Iris pigment epithelial cell (primary cell): Measurements from ENCODE around the gene MRPL55.
A peak's percentile ranks its signal among the peaks of the same experiment; 100 is the strongest.

Experiments used
- DNase-seq: peaks from one replicate; pipeline ENCODE4 v3.0.0-alpha.2; 2011; ENCODE audit warnings: low read depth

MRPL55 gene

DNA sequence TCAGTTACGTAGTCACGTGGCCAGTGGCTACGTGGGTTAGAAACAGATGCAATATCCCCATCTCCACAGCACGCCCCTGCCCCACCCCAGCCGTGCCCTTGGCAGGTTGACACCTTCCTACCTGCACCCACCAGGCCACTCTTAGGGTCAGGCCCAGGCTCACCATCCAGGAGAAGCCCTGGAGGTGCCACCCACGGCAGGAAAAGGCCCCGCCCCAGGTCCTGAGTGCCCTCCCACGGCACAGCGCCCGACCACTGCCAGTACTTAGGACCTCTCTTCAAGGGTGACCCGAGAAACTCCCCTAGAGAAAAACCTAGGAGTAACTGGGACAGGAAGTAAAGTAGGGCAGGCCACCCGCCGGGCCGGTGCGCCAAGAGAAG, 7.5 kb downstream of the MRPL55 start:
- no peak for DNase-seq

- DNase-seq = no peak
Observed at GRCh38 chr1:228100822-228101613, 8.1 kb downstream of the MRPL55 start.

DNA sequence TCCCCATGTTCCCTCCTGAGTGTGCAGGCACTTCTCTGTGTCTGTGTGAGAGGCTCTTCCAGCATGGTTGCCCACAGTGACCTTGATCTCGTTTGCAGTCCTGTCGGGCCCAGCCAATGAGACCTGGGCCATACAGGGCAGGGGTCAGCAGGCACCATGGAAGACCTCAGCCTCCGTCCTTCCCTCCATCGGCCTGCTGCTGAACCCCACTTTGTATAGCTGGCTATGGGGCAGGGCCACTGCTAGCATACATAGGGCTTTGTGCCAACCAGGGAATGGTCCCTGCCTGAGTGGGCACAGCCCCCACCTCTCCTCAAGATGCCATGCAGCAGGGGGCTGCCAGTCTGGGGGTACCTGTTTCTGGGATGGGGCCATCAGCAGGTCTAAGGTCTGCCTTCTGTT, 9.8 kb downstream of the MRPL55 start:
- DNase-seq = no peak

- DNase-seq = no peak
Observed at GRCh38 chr1:228098323-228098931, 10.7 kb downstream of the MRPL55 start.

GRCh38 chr1:228097333-228098081, 11.6 kb downstream of the MRPL55 start:
- DNase-seq = no peak

DNA sequence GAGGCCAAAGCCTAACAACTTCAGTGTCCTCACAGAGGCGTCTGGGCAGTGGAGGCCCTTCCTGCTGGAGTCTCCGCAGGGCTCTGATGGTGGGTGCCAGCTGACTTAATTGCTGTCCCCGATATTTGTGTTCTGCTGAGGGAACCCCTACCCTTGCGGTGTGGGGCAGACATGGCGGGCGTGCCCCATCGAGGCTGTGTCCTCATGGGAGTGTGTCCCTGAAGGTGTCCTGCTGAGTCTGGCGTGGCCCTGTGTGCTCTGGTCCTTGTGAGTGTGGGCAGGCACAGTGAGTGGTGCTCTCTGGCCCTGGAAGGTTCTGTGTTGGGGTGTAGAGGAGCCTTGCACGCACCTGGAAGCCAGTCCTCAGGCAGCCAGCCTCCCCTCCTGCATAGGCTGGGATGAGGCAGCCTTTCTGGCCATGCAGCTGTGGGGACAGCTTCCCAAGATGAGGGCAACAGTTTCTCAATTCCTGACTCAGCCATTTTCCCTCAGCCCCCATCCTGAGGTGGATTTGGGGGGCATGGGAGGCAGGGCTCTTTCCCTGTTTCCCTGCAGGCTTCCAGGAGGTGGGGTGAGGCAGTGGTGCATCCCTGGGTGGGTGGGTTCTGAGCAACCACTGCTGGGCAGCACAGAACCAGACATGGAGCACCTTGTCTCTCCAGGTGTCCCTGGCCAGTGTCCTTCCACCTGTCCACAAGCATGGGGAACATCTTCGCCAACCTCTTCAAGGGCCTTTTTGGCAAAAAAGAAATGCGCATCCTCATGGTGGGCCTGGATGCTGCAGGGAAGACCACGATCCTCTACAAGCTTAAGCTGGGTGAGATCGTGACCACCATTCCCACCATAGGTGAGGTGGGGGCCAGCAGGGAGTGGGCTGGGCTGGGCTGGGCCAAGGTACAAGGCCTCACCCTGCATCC, 12.4 kb downstream of the MRPL55 start:
- no peak for DNase-seq

- DNase-seq = no peak
Observed at GRCh38 chr1:228095938-228096337, 13.2 kb downstream of the MRPL55 start.

DNA sequence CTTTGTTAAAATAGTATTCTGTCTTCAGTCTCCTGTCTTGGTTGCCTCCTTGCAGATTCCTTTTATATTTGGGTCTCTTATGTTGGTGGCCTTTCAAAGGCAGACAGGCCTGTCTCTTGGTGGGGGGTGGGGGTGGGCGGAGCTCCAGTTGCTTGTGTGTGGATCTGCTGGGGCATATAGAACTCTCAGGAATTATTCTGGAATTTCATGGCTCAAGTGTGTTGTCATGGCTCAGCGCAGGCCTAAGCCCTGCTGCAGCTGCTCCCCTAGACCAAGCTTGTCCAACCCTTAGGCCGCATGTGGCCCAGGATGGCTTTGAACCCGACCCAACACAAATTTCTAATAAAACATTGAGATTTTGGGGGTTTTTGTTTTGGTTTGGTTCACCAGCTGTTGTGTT, 13.9 kb downstream of the MRPL55 start:
- no peak for DNase-seq

GRCh38 chr1:228094432-228095016, 14.6 kb downstream of the MRPL55 start:
- DNase-seq = no peak

DNA sequence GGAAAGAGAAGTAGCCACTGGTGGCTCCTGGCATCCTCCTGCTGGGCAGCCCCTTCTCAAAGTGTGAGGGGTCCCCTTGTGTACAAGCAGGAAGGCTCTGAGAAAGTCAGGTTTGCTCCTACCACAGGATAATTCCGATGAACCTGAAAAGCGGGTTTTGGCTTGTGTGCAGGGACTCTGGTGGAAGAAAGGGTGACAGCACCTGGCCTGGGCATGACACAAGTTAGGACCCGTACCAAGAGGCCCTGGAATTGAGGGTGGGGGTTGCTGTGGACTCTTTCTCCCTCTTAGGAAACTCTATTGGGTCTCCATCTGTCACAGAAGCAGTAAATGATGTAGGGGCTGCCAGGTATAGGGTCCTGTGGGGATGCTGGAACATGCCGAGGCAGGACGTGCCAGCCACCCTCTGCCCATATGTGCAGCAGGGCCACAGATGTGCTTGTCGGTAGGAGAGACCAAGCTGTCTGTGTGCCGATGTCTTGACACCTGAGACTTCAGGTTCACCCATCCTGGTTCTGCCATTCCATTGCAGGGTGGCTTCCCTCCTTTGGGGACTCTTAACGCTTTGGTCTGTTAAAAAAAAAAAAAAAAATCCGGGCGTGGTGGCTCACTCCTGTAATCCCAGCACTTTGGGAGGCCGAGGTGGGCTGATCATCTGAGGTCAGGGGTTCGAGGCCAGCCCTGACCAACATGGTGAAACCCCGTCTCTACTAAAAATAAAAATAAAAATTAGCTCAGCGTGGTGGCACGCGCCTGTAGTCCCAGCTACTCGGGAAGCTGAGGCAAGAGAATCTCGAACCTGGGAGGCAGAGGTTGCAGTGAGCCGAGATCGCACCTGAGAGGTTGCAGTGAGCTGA, 15.8 kb downstream of the MRPL55 start:
- DNase-seq = no peak

DNA sequence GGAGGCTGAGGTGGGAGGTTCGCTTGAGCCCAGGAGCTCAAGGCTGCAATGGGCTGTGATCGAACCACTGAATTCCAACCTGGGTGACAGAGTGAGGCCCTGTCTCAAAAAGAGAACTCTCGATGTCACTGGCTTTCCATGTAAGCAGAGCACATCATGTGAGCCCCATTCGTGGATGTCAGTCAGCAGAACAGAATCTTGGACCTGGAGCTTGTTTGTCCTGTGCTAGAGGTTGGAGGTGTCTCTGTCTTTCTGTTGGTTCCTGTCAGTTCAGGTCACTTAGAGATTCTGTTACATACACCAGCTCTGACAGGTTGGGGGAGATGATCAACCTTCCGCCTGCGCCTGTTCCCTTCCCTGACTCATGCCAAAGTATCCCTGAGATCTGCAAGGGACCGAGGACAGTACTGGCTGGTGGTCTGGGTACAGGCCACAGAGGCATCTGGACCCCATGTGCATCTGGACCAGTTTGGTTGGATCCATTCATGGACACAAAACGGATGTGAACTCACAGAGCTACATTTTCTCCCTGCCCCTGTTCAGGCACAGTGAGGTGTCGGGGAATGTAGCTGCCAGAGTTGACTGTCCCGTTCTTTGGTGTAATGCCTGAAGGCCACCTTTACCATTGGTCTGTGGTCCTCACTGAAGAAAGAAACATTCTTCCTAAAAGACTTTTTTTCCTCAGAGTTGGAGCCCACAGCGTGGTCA, 16.6 kb downstream of the MRPL55 start:
- DNase-seq = no peak

DNA sequence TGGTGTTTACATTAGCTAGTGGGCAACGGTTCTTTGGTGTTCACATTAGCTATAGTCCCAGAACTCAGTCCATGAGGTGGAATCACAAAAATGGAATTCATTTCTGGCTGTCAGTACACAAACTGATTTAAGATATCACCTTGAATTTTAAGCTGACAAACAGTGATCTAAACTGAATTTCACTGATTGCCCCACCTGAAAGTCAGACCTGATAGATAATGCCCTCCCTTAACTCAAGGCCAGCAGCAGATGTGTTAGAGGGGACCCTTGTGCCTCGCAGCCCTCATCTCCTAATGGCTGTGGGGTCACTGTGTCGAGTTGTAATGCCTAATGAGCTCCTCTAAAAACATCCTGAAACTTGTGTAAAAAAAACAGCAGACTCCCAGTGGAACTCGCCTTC, 18.0 kb downstream of the MRPL55 start:
- no peak for DNase-seq

- DNase-seq = peak; percentile 62
Observed at GRCh38 chr1:228090613-228091081, 18.5 kb downstream of the MRPL55 start.

DNA sequence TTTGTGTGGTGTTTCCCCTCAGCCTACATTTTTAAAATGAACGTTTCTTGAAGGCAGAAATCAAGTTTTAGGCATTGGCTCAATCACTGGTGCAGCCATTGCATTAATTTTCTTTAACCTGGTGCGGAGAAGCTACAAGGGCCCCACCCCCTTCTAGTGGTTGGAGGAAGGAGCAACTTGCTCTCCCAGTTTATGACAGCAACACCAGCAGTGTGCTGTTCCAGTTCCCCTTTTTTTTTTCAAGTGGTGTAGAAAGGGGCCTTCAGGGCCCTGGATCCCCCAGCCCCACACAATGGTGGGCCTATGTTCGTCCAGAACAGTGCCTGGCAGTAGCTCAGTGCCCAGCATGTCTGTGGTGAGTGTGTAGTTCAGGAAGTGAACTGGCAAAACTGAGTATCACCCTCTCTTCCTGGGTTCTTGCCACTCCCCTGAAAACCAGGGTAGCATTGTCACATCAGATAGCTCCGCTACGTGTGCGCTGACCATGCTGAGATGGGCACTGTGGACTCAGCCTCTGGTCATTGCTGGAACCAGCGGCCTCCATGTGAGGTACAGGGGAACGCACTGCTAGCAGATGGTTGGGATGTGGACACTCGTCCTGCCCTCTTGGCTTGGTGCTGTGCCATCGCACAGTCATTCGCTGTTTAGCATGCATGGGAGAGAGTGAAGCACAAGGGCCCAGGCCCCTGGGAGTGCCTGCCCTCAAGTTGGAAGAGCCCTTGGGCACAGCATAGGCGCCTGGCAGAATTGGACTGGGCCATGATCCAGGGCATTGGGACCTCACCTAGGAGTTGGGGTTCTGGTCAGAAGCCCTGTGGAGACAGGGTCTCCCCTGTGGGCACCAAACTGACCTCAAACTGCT, 19.3 kb downstream of the MRPL55 start:
- no peak for DNase-seq

DNA sequence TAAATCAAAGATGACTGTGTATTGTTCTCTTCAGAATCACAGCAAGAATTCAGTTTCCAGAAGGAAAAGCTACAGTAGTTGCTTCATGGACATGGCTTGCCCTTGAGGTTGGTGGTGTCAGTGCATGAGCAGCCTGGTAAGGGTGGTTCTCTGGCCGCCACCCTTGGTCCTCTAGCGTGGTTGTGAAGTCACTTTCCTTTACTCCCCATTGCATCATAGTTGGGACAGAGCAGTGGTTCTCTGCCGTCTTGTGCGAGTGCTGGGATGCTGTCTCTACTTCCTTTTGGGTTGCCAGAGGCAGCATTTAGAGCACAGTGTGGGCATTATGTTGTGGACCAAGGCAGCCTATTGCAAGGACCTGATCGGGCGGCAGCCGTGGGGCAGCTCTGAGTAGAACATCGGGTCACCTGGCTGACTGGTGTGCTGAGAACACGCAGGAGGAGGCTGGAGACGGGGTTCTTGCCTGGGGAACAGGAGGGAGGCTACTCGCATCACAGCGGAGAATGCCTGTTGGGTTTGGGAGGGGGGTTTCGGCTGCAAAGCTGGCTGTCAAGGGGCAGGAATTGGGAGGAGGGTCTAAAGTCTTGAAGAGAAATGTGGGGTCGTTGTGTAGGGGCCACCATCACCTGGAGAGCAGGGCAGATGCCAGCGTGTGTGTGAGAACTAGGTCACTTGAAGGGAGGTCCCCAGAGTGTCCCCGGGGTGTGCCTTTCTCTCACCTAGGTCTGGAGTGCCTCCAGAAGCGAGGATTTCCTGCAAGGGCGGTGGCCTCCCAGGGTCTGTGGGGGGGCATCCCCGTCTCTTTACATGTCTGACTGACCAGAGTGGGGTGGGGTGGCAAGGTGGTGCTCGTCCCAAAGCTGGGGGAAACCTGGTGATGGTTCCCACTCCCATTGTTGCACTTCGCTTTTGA, 20.3 kb downstream of the MRPL55 start:
- DNase-seq = peak; percentile 12

- peak; percentile 72 for DNase-seq
Observed at GRCh38 chr1:228087771-228088251, 21.3 kb downstream of the MRPL55 start.

DNA sequence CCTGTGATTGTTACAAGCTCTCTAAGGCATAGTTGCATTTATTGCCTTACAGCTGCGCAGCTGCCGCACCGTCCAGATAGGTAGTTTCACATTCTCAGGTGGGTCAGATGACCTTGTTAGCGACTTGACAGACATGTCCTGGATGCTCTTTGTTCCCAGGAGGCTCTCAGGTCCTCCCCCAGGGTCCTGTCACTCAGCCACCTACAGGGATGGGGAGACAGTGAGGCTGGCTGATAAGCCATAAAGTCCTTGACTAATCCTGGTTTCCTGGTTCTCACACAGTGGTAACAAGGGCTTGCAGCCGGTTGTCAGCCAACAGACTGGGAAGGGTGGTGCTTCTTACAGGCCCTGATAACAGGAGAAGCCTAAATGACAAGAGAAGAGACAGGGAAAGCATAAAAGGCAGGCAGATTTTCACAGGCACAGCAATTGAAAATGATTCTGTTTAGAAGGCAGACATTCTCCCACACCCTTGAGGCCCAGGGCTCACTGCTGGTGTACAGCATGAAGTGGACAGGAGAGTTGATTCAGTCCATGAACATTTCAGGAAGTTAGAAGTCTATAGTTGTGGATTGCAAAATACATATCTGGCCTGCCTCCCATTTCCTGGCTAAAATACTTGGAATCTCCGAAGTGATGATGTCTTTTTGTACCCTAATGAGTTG, 23.7 kb downstream of the MRPL55 start:
- DNase-seq = peak; percentile 87
